ENCODE data around the gene TMEM119. TPM values are rescaled to one million over a fixed set of nuclear protein-coding genes. Genes with fewer than 3 reads are reported as not detected.

TMEM119 gene
- total and polyA plus RNA-seq, 9 of the 15 experiments (the other 6 are each of a cell fraction or from before 2014, with no cell fraction given), result 0.18 TPM; not detected in 8

- TF ChIP-seq ZNF436 (CRISPR knock-in tag; IDR thresholded peaks at IDR 0.05) (no peak), JUN (IDR thresholded peaks at IDR 0.05; ENCODE audit: borderline replicate concordance, low read depth, low read length) (peak; percentile 61; the same call in 1 of the 2 replicates), JUN (CRISPR knock-in tag; IDR thresholded peaks at IDR 0.05; ENCODE audit: borderline replicate concordance) (no peak), CBX1 (IDR thresholded peaks at IDR 0.05; ENCODE audit: low read depth) (peak; percentile 91; the same call in 1 of the 2 replicates)
These were observed 43.0 kb upstream of the TMEM119 start (continued) for GRCh38 chr12:108640802-108641445.

DNA sequence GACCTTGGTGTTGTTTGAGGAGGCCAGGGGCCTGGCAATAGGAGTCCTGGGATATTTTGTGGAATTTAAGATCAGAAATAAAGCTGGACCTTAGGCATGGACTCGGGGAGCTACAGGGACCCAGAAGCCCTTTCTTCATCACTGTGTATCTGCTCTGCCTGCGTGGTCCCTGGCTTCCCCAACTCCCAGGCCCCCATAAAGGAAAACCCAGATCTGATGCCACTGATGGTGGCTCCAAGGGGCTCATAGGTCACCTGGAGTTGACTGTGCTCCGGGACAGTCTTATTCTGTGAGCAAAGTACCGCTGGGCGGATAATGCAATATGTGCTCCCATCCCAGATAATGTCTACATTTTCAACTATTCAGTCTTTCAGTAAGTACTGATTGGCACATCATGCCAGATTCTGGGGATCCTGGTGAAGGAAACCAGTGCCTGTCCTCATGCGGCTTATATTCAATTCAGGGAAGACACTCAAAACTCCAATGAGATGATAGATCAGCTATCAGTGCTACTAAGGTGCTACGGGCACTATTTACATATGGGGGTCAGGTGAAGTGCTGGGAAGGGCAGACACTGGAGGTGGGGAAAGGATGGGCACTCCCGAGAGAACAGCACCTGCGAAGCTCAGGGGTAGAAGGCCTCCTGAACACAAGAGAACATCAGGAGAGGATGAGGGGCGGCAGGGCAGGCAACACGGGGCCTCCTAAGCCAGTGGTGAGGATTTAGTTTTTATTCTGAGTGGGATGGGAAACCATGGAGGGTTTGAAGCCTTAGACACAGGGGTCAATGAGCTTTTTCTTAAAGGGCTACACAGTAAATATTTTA is 41.3 kb upstream of the TMEM119 start:
- no peak for ATAC-seq
- Histone ChIP-seq H3K9ac (ENCODE audit: insufficient read depth in 1 of 2, low read depth in 2 of 2, low read length in 2 of 2) (no peak overlapping the region), H3K27ac (ENCODE audit: extremely low read depth, low read depth, low read length) (no peak overlapping the region), H2AFZ (ENCODE audit: low read depth, low read length) (no peak overlapping the region), H3K4me3 (no peak overlapping the region), H3K9me1 (ENCODE audit: control insufficient read depth, insufficient read depth, low read length) (no peaks in the 10 kb centered on the region), H3K4me2 (ENCODE audit: insufficient read depth, low read length) (no peak overlapping the region), H3K27me3 (ENCODE audit: control insufficient read depth in 2 of 2, insufficient read depth in 2 of 2, low read length in 2 of 2) (no peaks in the 10 kb centered on the region), H3K4me1 (replicated peaks in 1 of 2; ENCODE audit: control insufficient read depth in 2 of 2, insufficient read depth in 2 of 2, low read length in 2 of 2) (peaks cover 27 to 37% of the 10 kb centered on the region in 2 experiments), H3K9me3 (replicated peaks; ENCODE audit: control insufficient read depth, insufficient read depth, low read depth, low read length) (no peaks in the 10 kb centered on the region), H3K36me3 (ENCODE audit: control insufficient read depth, insufficient read depth, low read length) (peaks cover 32% of the 10 kb centered on the region; the same call in 2 of the 3 replicates), H4K20me1 (replicated peaks; ENCODE audit: control insufficient read depth, insufficient read depth, low read length) (0 out of 2 replicates have a peak, but pooled peaks cover 3% of the 10 kb centered on the region), H3K79me2 (ENCODE audit: control insufficient read depth, insufficient read depth, low read length) (no peaks in the 10 kb centered on the region)
- 96% methylated on average over 11 of the region's 11 CpGs for WGBS (ENCODE audit: insufficient coverage, low coverage, missing lambda C conversion rate)
- in situ Hi-C loops (cut with MboI), result no loop called here
- intact Hi-C loops (cut with micrococcal nuclease), result no loop called here
- ChIA-PET CTCF (ENCODE audit: low intra/inter-chr PET ratio) (no interaction called here), POLR2A (interaction anchor here (0.9 to 4.6 kb wide), 2 partner anchors 9 to 187 kb away, joined by 3 to 69 read pairs; no protein-coding TSS in a partner anchor)
- no peak for DNase-seq (ENCODE audit: extremely low read depth in 1 of 4, low spot score in 3 of 4)
- TF ChIP-seq ZNF280A (IDR thresholded peaks at IDR 0.05; ENCODE audit: low read depth, partially characterized antibody) (no peak), TRIM28 (IDR thresholded peaks at IDR 0.05) (0 out of 2 replicates have a peak, but pooled peaks have one; percentile 24), ZNF316 (IDR thresholded peaks at IDR 0.05) (peak; percentile 71)
- no peak for FAIRE-seq
- no TSS peak for BruUV-seq (replicated peaks)
